ENCODE results near the gene CNST.
"Not testable (repeated sequence)": the region's sequence is repeated elsewhere in the genome, so short reads cannot be mapped to it uniquely, and the experiment has no call there.

Gene CNST

DNA sequence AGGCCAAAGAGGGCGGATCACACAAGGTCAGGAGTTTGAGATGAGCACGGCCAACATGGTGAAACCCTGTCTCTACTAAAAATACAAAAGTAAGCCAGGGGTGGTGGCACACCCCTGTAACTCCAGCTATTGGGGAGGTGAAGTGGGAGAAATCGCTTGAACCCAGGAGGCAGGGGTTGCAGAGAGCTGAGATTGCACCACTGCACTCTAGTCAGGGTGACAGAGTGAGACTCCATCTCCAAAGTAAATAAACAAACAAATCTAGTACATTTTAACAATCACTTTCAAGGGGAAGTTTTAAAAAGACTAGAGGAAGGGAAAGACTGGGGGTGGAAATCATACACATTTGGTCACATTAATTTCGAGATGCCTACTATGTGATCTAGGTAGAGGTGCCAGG, 6.9 kb upstream of the CNST start:
- no peak for DNase-seq

DNA sequence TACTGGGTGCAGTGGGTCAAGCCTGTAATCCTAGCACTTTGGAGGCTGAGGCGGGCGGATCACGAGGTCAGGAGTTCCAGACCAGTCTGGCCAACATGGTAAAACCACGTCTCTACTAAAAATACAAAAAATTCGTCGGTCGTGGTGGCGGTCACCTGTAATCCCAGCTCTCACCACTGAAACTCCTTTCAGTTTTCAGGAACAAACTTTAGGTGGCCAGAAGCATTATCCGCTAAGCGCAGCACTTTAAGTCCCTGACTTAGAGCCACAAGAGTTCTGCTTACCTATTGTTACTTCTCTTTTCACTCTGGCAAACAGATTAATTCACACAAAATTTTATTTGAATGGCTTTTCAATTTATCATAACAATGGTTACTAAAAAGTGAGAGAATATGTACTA, 5.4 kb upstream of the CNST start:
- DNase-seq = not testable (repeated sequence)

DNA sequence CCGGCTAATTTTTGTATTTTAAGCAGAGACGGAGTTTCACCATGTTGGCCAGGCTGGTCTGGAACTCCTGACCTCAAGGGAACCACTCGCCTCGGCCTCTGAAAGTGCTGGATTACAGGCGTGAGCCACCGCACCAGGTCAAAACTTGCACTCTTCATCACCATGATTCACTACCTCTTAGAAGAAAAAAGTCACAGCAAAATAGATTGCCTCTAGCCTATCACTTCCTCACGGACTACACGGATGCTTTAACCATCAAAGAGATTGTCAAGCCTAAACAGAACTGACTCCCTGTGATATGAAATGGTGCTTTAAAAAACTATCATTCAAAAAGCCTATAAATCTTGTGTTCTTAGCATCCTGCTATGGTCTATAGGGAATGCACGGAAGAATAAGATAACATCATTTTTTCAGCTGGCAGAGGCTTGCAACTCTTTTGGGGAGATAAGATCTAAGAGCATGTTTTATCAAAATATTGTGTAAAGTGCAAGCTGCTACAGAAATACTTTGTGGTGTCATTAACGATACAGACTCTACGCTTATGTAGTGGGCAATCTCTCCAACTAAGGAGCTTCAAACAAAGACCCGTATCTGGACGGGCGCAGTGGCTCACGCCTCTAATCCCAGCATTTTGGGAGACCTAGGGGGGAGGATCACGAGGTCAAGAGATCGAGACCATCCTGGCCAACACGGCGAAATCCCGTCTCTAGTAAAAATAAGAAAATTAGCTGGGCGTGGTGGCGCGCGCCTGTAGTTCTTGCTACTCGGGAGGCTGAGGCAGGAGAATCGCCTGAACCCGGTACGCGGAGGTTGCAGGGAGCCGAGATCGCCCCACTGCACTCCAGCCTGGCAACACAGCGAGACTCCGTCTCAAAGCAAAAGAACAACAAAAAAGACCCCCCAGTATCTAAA, 1.2 kb upstream of the CNST start:
- DNase-seq = no peak

DNA sequence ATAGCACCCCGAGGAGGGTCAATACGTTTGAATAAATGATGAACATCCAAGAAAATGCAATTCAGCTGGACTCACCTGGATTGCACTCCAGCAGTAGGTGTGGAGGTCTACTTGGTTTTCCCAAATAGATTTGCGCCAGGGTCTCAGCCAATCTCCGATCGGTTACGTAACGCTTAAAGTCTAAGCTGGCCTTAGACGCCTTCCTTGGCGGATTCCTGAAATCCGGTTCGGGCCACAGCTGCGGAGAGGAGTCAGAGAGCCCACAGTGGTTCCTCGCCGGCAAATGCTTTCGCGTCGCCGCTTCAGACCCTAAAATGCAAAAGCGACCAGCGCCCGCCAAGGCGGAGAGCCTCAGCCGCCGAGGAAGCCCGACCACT, 517 bp upstream of the CNST start:
- no peak for DNase-seq

DNA sequence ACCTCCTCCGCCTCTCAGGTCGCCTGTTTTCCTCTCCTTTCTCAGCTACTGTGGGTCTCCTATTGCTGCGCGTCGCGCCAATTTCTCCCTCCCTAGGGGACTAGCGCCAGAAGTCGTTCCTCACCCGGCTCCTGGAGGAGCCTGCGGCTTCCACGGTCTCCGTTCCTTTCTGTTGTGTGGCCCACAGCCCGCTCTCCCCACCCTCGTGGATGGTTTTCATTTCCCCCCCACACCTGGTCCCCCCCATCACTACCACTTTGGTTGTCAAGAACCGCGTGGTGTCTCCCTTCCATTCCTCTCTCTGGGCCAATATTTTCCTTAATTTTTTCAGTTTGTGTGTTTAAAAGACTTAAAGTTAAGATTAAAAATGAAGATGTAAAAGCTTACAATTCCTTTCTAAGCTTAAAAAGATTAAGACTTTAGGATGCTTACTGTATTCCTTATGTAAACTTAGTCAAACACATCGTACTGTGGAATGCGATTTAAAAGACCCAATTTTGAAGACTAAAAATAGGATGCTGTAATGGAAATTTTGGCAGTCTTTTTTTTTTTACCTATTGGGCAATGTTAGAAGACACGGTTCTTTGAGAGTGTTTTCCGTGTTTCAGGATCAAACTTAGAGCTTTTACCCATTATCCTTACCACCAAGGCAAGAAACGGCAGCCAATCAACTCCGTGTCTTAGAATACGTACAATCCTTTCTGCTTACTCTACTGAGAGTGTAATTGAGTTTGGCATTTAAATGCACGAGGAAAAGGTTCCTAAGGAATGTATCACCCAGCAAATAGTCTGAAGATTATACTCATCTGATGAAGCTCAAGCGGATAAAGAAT, 773 bp downstream of the CNST start:
- no peak for DNase-seq

DNA sequence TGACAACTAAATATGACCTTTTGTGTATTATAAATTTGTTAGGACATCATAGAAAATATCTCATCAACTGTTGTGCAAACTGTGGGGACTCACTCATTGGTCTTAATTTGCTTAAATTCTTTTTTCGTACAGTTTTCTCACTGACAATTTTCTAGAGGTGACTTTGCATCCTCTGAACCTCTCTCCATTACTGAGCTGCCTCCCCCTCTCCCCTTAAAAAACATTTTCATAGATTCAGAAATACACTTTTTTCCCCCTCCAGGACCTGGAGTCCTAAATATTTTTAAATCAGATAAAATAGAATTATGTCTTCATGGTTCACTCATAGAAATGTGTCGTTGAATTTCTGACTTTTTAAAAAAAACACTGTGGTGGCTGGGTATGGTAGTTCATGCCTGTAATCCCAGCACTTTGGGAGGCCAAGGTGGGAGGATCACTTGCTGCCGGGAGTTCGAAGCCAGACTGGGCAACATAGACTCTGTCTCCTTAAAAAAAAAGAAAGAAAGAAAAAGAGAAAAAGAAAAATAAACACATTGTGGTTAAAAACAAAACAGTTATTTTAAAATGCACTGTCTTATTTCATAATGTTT, 1.5 kb downstream of the CNST start:
- no peak for DNase-seq

DNA sequence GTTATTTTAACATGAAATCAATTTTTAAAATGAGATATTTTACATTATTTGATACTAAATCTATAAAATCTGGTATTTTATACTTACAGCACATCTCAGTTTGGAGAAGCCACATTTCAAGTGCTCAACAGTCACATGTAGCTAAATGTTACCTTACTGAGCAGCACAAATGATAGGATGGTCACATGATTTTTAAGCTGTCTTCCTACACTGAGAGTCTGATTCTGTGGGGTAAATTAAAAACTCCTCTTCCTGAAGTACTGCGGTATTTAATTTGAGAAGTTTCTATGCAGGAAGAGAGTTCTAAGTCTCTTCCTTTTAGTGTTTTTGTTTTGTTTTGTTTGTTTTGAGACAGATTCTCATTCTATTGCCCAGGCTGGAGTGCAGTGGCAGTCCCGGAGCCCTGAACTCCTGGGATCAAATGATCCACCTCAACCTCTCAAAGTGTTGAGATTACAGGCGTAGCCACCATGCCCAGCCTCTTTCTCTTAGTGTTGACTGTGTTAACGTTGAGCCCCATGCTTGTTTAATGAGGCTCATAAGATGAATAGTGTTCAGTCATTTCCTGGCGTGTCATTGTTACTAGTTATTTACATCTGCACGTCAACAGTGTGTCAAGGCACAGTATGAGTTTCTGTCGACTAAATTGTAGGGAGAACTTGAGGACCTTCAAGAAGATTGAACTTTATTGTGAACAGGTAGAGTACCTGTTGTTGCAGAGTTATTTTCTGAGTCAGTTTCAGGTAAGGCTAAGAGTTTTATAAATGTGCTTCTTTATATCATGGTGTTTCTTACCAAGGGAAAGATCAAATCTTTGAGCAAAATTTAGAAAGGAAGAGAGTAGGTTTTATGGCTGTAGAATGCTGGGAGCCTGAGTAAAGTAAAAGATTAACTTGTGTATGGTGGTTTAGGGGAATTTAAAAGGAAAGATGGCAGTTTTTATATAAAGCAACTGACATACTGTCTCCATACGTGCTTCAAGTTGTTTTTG, 3.3 kb downstream of the CNST start:
- no peak for DNase-seq

DNA sequence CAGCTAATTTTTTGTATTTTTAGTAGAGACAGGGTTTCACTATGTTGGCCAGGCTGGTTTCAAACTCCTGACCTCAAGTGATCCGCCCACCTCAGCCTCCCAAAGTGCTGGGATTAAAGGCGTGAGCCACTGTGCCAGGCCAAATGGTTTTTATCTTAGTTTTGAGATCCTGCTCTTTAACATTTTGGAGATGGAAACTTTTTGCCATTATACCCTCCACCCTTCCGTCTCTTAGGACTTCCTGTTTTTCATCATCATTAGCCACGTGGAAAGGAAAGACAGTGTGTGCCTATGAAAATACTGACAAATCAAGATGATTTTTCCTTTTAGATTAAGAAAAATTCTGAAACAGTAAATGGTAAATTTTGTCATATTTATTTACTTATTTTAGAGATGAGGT, 5.1 kb downstream of the CNST start:
- not testable (repeated sequence) for DNase-seq

DNA sequence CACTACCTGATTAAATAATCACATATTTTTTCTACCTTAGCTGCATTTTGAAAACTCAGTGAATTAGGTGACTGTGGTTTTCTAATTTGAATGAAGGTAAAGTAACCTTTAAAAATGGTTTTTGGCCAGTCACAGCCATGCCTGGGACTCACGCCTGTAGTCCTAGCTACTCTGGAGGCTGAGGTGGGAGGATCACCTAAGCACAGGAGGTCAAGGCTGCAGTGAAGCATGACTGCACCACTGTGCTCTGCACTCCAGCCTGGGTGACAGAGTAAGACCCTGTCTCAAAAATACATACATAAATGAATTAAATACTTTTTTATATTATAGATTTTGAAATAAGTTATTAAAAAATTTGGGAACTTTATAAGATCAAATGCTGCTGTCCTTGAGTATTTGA, 5.7 kb downstream of the CNST start:
- no peak for DNase-seq

DNA sequence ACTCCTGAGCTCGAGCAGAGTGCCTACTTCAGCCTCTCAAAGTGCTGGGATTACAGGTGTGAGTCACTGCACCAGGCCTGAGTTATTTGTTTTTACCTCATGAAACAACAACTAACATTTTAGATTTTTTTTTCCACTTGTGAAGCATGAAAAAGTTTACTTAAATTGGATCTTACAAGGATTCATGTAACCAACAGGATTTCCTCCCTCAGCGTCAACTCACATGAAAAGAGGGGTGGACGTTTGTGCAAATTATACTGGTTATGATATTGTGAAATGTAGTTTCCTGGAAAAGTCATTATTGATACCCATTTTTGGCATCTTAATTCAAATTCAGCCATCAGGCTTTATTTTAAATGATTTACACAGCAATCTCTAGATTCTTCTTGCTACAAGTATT, 6.5 kb downstream of the CNST start:
- no peak for DNase-seq

DNA sequence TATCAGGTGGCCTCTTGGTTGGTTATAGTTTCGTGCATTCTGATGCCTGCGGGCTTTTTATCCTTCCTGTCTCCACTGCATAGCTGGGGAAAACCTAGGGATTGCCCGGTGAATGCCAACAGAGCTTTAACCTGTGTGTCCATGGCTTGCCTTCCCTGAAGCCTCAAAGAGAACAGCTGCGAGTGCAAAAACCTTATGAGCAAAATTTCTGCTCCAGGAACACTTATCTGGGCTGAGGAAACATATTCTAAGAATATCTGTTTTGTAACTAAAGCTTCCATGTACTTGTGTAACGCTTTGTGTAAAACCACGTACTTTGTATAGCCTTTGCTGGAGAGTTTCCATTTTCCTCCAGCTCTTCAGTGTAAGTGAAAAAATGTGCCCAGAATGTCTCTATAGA, 7.2 kb downstream of the CNST start:
- no peak for DNase-seq

DNA sequence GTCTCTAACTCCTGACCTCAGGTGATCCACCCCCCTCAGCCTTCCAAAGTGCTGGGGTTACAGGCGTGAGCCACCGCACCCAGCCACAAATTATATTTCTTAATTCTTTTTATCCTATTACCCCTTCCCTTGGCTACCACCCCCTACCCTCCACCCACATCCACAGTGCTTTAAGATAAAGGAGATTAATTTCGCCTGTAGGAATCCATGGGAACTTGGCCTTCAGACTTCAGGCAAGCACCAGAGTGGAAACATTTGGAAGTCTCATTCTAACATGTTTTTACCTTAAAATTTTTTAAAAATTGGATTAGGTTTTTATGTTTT, 10.4 kb downstream of the CNST start:
- DNase-seq = no peak

DNA sequence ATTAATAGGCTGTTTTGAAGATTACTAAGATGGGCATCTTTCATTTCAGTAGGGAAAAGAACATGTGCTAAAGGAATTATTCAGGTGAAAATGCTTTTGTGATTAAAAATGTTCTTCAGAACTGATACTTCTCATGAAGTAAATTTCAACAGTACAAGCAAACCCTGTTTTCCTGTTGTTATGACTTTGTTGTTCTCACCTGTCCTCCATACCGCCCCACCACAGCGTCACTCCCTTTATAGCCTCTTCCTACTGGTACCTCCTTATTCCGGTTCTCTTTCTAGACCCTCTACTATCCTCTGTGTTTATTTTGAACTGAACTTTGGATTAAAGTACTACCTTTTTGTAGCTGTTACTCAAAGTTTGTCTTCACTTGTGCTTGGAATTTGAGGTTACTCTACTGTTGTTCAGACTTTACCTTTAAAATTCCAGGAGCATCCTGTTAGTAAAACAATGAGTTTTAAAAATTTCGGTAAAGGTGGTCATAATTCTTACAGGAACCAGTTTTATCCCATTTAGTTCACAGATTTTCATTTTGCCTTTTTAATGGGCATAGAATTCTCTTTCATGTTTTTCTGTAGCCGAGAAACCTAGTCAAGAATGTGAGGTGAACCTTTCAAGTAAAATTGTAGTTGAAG, 10.9 kb downstream of the CNST start:
- DNase-seq = no peak

DNA sequence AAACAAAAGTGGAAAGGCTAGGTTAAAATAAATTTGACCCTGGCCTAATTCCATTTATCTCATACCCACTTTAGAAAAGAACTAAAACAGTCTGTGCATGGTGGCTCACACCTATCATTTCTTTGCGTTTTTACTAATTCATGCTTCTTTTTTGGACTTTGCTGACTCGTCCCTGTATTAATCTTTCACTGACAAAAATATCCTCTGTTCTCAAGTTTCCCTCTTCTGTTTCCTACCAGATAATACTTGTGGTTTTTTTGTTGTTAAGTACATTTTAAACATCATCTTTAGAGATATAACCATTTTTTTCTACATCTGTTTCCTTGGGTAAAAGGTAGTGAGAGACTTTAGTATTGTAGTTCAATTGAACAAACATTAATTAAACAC, 11.5 kb downstream of the CNST start:
- no peak for DNase-seq

DNA sequence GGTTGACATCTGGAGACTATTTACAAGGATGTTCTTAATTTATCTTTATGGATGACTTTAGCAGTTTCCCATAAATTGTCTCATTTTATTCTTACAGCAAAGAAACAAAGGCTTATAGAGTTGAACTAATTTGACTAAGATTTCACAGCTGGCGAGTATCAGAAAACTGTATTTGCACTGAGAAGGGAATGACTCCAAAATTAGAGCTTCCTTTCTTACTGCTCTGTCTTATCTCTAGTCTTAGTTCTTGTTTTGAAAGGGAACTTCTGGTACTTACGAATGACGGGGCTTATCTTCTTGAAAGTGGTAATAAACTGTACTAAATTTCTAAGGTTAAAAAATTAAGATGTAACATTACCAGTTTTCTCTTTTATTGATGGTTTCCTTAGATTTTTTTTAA, 13.6 kb downstream of the CNST start:
- DNase-seq = no peak

DNA sequence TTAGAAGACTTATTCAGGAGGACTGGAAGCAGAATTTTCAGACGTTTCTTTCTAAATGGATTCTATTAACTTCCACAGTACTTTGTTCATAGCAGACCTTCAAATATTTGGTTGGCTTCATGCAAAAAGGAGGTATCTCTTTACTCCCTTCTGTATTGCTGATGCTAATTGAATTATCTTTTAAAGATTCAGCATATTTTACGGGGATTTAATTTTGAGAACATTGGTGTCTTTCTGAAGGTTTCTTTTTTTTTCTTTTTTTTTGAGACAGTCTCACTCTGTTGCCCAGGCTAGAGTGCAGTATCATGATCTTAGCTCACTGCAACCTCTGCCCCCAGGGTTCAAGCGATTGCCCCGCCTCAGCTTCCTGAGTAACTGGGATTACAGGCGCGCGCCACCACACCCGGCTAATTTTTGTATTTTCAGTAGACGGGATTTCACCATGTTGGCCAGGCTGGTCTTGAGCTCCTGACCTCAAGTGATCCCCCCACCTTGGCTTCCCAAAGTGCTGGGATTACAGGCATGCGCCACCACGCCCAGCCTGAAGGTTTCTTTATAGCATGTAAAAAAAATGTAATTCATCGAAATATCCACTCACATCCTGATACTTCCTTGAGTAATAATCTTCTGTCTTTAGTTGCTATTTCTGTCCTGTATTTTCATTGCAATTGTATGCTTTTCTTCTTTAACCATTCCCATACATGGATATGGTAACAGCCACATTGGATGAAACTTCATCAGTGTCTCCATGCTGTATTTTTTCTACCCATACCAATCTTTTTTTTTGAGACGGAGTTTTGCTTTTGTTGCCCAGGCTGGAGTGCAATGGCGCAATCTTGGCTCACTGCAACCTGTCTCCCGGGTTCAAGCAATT, 14.5 kb downstream of the CNST start:
- DNase-seq = no peak

DNA sequence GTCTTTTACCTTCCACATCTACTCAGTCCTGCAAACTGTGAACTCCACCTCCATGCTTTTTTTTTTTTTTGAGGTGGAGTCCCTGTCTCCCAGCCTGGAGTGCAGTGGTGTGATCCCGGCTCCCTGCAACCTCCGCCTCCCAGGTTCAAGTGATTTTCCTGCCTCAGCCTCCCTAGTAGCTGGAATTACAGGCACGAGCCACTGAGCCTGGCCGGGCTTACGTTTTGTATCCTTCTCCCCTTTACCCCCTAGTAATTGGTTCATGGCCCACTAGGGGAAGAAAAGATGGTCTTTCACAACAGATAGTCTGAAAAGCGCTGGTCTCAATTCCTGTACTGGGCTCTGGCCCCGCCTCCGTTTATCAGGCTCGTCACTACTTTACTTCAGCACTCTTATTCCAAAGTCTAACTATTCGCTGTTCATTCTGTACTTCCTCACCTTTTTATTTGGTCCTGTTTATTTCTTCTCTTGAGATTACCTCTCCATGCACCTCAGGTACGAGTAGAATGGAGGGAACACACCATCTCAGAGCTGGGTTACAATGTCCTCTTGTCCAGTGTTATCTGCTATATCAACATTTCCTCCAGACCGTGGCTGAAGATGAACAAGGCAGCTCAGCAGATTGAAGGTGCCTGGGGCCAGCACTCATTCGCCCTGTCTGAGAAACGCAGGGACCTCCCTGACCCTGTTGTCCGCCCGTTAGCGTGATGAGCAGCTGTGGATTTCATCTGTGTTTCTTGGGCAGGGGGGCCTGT, 16.2 kb downstream of the CNST start:
- DNase-seq = no peak

DNA sequence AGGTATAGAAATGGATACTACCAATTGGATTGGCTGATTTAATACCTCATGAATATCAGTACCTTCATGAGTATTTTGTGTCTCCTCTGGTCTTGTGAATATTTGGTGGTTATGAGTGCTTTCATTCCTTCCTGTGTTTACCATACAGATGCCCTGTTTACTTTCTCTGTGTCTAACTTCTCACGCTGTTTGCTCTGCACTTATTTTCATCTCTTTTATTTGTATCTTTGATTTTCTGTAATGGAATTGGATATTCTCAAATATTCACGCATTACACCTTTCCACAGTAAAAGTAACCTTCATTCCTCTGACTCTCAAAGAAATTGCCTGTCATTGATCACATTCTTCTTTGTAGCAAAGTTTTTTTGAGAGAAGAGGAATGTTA, 16.8 kb downstream of the CNST start:
- no peak for DNase-seq

DNA sequence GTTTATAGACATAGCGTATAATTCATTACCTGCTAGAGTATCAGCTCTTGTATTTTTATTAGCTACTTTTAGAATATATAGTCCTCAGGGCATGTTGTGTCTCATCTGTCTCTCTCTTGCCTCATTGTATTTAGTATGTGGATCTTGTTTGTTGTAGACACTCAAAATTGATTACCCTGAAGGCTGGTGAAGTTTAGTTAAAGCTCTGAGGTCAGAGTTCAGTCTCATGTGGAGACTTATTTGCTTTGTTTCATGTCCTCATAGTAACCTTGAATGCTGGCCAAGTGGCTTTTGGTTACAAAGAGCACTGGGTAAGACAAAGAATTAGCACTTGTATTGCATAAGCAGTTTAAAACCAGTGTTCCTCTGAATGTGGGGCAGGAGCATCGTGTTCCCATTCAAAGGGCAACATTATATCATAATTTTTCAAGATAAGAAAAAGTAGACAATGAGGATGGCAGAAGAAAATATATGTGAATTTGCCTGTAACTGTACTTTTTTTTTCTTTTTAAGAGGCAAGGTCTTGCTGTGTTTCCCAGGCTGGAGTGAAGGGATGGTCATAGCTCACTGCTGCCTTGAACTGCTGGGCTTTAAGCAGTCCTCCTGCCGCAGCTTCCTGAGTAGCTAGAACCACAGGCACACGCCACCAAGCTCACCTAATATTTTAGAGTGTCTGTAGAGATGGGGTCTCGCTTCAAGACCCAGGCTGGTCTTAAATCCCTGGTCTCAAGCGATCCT, 17.4 kb downstream of the CNST start:
- no peak for DNase-seq

DNA sequence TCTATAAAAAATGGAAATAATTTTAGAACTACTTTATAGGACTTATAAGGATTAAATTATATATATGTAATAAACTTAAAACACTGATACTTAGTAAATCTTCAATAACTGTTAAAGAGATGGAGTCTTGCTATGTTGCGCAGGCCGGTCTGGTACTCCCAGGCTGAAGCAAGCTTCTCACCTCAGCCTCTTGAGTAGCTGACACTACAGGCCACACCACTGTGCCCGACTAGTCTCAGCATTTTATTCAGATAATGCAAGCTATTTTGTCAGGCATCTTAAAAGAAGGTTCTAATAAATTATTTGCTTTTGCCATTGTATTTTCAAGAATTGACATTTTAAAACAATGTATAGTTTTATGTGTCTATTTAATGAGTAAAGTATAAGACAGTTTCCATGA, 20.8 kb downstream of the CNST start:
- DNase-seq = no peak

Measured in activated CD8-positive, alpha-beta memory T cell treated with anti-CD3 and anti-CD28 coated beads, Interleukin-2, amount 50 U/mL, for 48 hours (primary cell).